Transverse colon (tissue), 4 donors: ENCODE measurements around the gene GUCY2F. TPM values are rescaled to one million over a fixed set of nuclear protein-coding genes. Genes with fewer than 3 reads are reported as not detected.

Experiments
- DNase-seq: peaks from one replicate; pipeline ENCODE4 v3.0.0-alpha.2; 2019
- H3K27ac ChIP-seq, 4 donors: fragments of 200-600 bp; sonication (generic); 2 replicates each; pipeline ENCODE4 v1.5.1; 2016 to 2018; ENCODE audit warnings: inconsistent platforms in 4 of 4
- H3K27me3 ChIP-seq: fragments of 200-600 bp; sonication (generic); 2 replicates; pipeline ENCODE4 v1.5.1; 2017; ENCODE audit warnings: inconsistent platforms
- H3K36me3 ChIP-seq, 4 donors: fragments of 200-600 bp; sonication (generic); 2 replicates each; pipeline ENCODE4 v1.5.1; 2017 to 2019; ENCODE audit warnings: inconsistent platforms in 4 of 4
- H3K4me1 ChIP-seq, 4 donors: fragments of 200-600 bp; sonication (generic); 2 replicates each; pipeline ENCODE4 v1.5.1; 2017 to 2020; ENCODE audit warnings: inconsistent platforms in 4 of 4
- H3K4me3 ChIP-seq, 4 donors: fragments of 200-600 bp; sonication (generic); 1 replicate in 1 of 4; 2 replicates in 3 of 4; pipeline versions ENCODE4 v1.5.1 to v1.6.1; 2017 to 2019; ENCODE audit warnings: inconsistent platforms in 4 of 4
- H3K9me3 ChIP-seq, 2 donors: fragments of 200-600 bp; sonication (generic); 2 replicates each; pipeline ENCODE4 v1.5.1; 2017 to 2019; ENCODE audit warnings: inconsistent platforms in 2 of 2
- CTCF ChIP-seq, 5 experiments: fragments of 200-600 bp in 3 of 5; fragments of 450-650 bp in 2 of 5; sonication (generic) in 3 of 5; IDR thresholded peaks; 1 replicate in 2 of 5; 2 replicates in 3 of 5; pipeline ENCODE4 v1.5.1; 2016 to 2017; ENCODE audit warnings: antibody characterized with exemption in 5 of 5, inconsistent platforms in 3 of 5, mild to moderate bottlenecking in 2 of 5, moderate library complexity in 1 of 5
- EP300 ChIP-seq: sonication (generic); formaldehyde crosslinking; IDR thresholded peaks from one replicate; pipeline ENCODE4 v1.6.1; 2017; ENCODE audit warnings: antibody characterized with exemption, low read depth
- POLR2A ChIP-seq: fragments of 450-650 bp; IDR thresholded peaks from one replicate; pipeline ENCODE4 v1.6.1; 2016; ENCODE audit warnings: antibody characterized with exemption, mild to moderate bottlenecking, moderate library complexity
- POLR2AphosphoS5 ChIP-seq, 3 donors: sonication (generic); formaldehyde crosslinking; IDR thresholded peaks; one replicate each; pipeline ENCODE4 v1.6.1; 2016; ENCODE audit warnings: antibody characterized with exemption in 3 of 3
- WGBS, 2 donors: methylation state at CpG; one replicate each; pipeline ENCODE4 v1.1.5; 2018; ENCODE audit warnings: low coverage in 1 of 2; 5-methylcytosine and 5-hydroxymethylcytosine counted together
- in situ Hi-C, 4 donors: fragments of 200-750 bp; cut with MboI; loops; one replicate each; pipeline versions ENCODE4 v1.15.0 to v1.15.1; 2017; ENCODE audit warnings: low sequenced_read_pairs in 3 of 4, low pct_ligation_motif_present in 1 of 4, low pct_unique_long_range_greater_than_20kb in 1 of 4
- intact Hi-C: fragments of 100-400 bp; cut with DNase I; formaldehyde crosslinking; loops from one replicate; pipeline ENCODE4 v1.15.1; 2023; ENCODE audit warnings: low total_unique reads
- total RNA-seq, 4 donors: library from RNA; depleted of rRNA; stranded (reverse); fragments of >200 nt; gene quantifications; one replicate each; pipeline ENCODE4 v1.1.0, GENCODE V29; 2016

The GUCY2F gene
- total RNA-seq, 4 donors from 2014 or later = not detected

GRCh38 chrX:109498434-109498833, 16.5 kb upstream of the GUCY2F start:
- in situ Hi-C loops (loop anchor here in 2 of 4 donors (25.0 kb wide), 3 partner anchors 364 to 639 kb away; no protein-coding TSS in a partner anchor), intact Hi-C loops (no loop called here)
- DNase-seq = no peak
- WGBS, 2 donors = 67 to 83% methylated on average over 1 of the region's 1 CpG
- no peaks in the 10 kb centered on the region for H3K36me3 ChIP-seq
- no peak overlapping the region for H3K27ac ChIP-seq
- no peak for TF ChIP-seq EP300
- no peak for TF ChIP-seq POLR2A
- no peak for TF ChIP-seq CTCF (IDR thresholded peaks at IDR 0.05)
- no peak for TF ChIP-seq POLR2AphosphoS5 (IDR thresholded peaks at IDR 0.05)
- no peaks in the 10 kb centered on the region for H3K9me3 ChIP-seq
- H3K27me3 ChIP-seq = no peaks in the 10 kb centered on the region
- H3K4me3 ChIP-seq = no peak overlapping the region
- no peaks in the 10 kb centered on the region for H3K4me1 ChIP-seq

GRCh38 chrX:109489174-109489573, 7.3 kb upstream of the GUCY2F start:
- Histone ChIP-seq H3K4me1 (no peaks in the 10 kb centered on the region), H3K9me3 (no peaks in the 10 kb centered on the region), H3K27ac (no peak overlapping the region), H3K36me3 (no peaks in the 10 kb centered on the region), H3K4me3 (no peak overlapping the region), H3K27me3 (no peaks in the 10 kb centered on the region)
- intact Hi-C loops (no loop called here), in situ Hi-C loops (loop anchor here in 3 of 4 donors (10.0 to 25.0 kb wide), 4 partner anchors 146 to 648 kb away; no protein-coding TSS in a partner anchor)
- DNase-seq = no peak
- TF ChIP-seq EP300 (no peak), POLR2AphosphoS5 (IDR thresholded peaks at IDR 0.05) (no peak), POLR2A (no peak)
- WGBS, 2 donors = 78% methylated on average over 2 of the region's 2 CpGs; no CpG with 5 or more reads in 1 of the 2 donors

- in situ Hi-C loops = loop anchor here in 3 of 4 donors (10.0 to 25.0 kb wide), 4 partner anchors 147 to 650 kb away; no protein-coding TSS in a partner anchor
- TF ChIP-seq POLR2AphosphoS5 (IDR thresholded peaks at IDR 0.05) (no peak), EP300 (no peak), POLR2A (no peak), CTCF (IDR thresholded peaks at IDR 0.05) (no peak)
Observed at GRCh38 chrX:109487640-109488039, 5.8 kb upstream of the GUCY2F start.

GRCh38 chrX:109485470-109486340, 3.8 kb upstream of the GUCY2F start:
- intact Hi-C loops = no loop called here
- Histone ChIP-seq H3K36me3 (no peaks in the 10 kb centered on the region), H3K9me3 (no peaks in the 10 kb centered on the region), H3K27me3 (no peaks in the 10 kb centered on the region), H3K4me1 (no peaks in the 10 kb centered on the region), H3K4me3 (no peak overlapping the region), H3K27ac (no peak overlapping the region)
- TF ChIP-seq POLR2A (no peak), POLR2AphosphoS5 (IDR thresholded peaks at IDR 0.05) (no peak), CTCF (IDR thresholded peaks at IDR 0.05) (peak; percentile 75 to 98 (median 84)), EP300 (no peak)
- 10 to 22% methylated on average over 4 to 9 of the region's 9 CpGs for WGBS, 2 donors
- peak; percentile 63 for DNase-seq
- in situ Hi-C loops = loop anchor here in 3 of 4 donors (10.0 to 25.0 kb wide), 4 partner anchors 149 to 652 kb away; no protein-coding TSS in a partner anchor

More at GRCh38 chrX:109487640-109488039, 5.8 kb upstream of the GUCY2F start:
- no peak overlapping the region for H3K4me3 ChIP-seq
- intact Hi-C loops = no loop called here
- DNase-seq = no peak
- no peaks in the 10 kb centered on the region for H3K36me3 ChIP-seq
- H3K27me3 ChIP-seq = no peaks in the 10 kb centered on the region
- no peak overlapping the region for H3K27ac ChIP-seq
- WGBS, 2 donors = 26 to 34% methylated on average over 2 to 4 of the region's 4 CpGs
- no peaks in the 10 kb centered on the region for H3K4me1 ChIP-seq
- no peaks in the 10 kb centered on the region for H3K9me3 ChIP-seq
